Activated CD4-positive, alpha-beta T cell treated with anti-CD3 and anti-CD28 coated beads, Interleukin-2, amount 50 U/mL, for 16 hours (primary cell): ENCODE data around the gene CLDN18.
A peak's percentile ranks its signal among the peaks of the same experiment; 100 is the strongest.

Source experiments
- DNase-seq: peaks from one replicate; pipeline ENCODE4 v3.0.0-alpha.2; 2020

CLDN18 gene

GRCh38 chr3:138027821-138028220, 17.9 kb downstream of the CLDN18 start:
- DNase-seq: no peak

- DNase-seq: no peak
These were observed 20.8 kb downstream of the CLDN18 start for GRCh38 chr3:138030734-138031280.

GRCh38 chr3:138031536-138031935, 21.6 kb downstream of the CLDN18 start:
- no peak for DNase-seq

- DNase-seq: no peak
These were observed 22.6 kb downstream of the CLDN18 start for GRCh38 chr3:138032567-138032966.

- no peak for DNase-seq
These were observed 23.3 kb downstream of the CLDN18 start for GRCh38 chr3:138033202-138033691.

GRCh38 chr3:138034918-138035317, 25.0 kb downstream of the CLDN18 start:
- no peak for DNase-seq

- DNase-seq: no peak
These were observed 26.6 kb downstream of the CLDN18 start for GRCh38 chr3:138036572-138036971.

GRCh38 chr3:138038725-138039462, 28.9 kb downstream of the CLDN18 start:
- no peak for DNase-seq

- DNase-seq: no peak
These were observed 32.1 kb downstream of the CLDN18 start for GRCh38 chr3:138042043-138042442.

GRCh38 chr3:138043266-138044029, 33.5 kb downstream of the CLDN18 start:
- no peak for DNase-seq

GRCh38 chr3:138046085-138046484, 36.1 kb downstream of the CLDN18 start:
- DNase-seq: no peak

GRCh38 chr3:138046955-138047354, 37.0 kb downstream of the CLDN18 start:
- peak; percentile 6 for DNase-seq

- DNase-seq: no peak
These were observed 37.7 kb downstream of the CLDN18 start for GRCh38 chr3:138047596-138048158.

GRCh38 chr3:138049157-138049919, 39.4 kb downstream of the CLDN18 start:
- no peak for DNase-seq

GRCh38 chr3:138051947-138052802, 42.2 kb downstream of the CLDN18 start:
- DNase-seq: peak; percentile 29

- no peak for DNase-seq
These were observed 44.1 kb downstream of the CLDN18 start for GRCh38 chr3:138054057-138054456.

- DNase-seq: no peak
These were observed 47.4 kb downstream of the CLDN18 start for GRCh38 chr3:138057384-138057783.

- no peak for DNase-seq
These were observed 49.3 kb downstream of the CLDN18 start for GRCh38 chr3:138059261-138059660.

GRCh38 chr3:138060792-138061191, 50.8 kb downstream of the CLDN18 start:
- DNase-seq: no peak

- DNase-seq: no peak
These were observed 52.1 kb downstream of the CLDN18 start for GRCh38 chr3:138062037-138062436.

GRCh38 chr3:138062626-138063025, 52.7 kb downstream of the CLDN18 start:
- no peak for DNase-seq

- DNase-seq: no peak
These were observed 53.5 kb downstream of the CLDN18 start for GRCh38 chr3:138063416-138063815.
